ENCODE data around the gene TMTC1.
"Not testable (repeated sequence)": the region's sequence is repeated elsewhere in the genome, so short reads cannot be mapped to it uniquely, and the experiment has no call there.

TMTC1 gene

GRCh38 chr12:29580971-29581370 lies 202.8 kb downstream of the TMTC1 start:
- H3K4me3 ChIP-seq (ENCODE audit: low read depth, low read length) = no peak overlapping the region

- H3K4me3 ChIP-seq (ENCODE audit: low read depth, low read length) = no peak overlapping the region
Measured at GRCh38 chr12:29578731-29579130, 205.0 kb downstream of the TMTC1 start.

GRCh38 chr12:29578070-29578469 lies 205.7 kb downstream of the TMTC1 start:
- no peak overlapping the region for H3K4me3 ChIP-seq (ENCODE audit: low read depth, low read length)

GRCh38 chr12:29574500-29574899 lies 209.2 kb downstream of the TMTC1 start:
- H3K4me3 ChIP-seq (ENCODE audit: low read depth, low read length) = no peak overlapping the region

- no peak overlapping the region for H3K4me3 ChIP-seq (ENCODE audit: low read depth, low read length)
Measured at GRCh38 chr12:29572938-29573337, 210.8 kb downstream of the TMTC1 start.

- H3K4me3 ChIP-seq (ENCODE audit: low read depth, low read length) = no peak overlapping the region
Measured at GRCh38 chr12:29572464-29572863, 211.3 kb downstream of the TMTC1 start.

GRCh38 chr12:29569132-29569757 lies 214.5 kb downstream of the TMTC1 start:
- no peak overlapping the region for H3K4me3 ChIP-seq (ENCODE audit: low read depth, low read length)

GRCh38 chr12:29566441-29566840 lies 217.3 kb downstream of the TMTC1 start:
- H3K4me3 ChIP-seq (ENCODE audit: low read depth, low read length) = no peak overlapping the region

GRCh38 chr12:29565727-29566126 lies 218.0 kb downstream of the TMTC1 start:
- H3K4me3 ChIP-seq (ENCODE audit: low read depth, low read length) = no peak overlapping the region

- no peak overlapping the region for H3K4me3 ChIP-seq (ENCODE audit: low read depth, low read length)
Measured at GRCh38 chr12:29564925-29565324, 218.8 kb downstream of the TMTC1 start.

GRCh38 chr12:29563636-29564035 lies 220.1 kb downstream of the TMTC1 start:
- no peak overlapping the region for H3K4me3 ChIP-seq (ENCODE audit: low read depth, low read length)

- no peak overlapping the region for H3K4me3 ChIP-seq (ENCODE audit: low read depth, low read length)
Measured at GRCh38 chr12:29563071-29563470, 220.7 kb downstream of the TMTC1 start.

- H3K4me3 ChIP-seq (ENCODE audit: low read depth, low read length) = no peak overlapping the region
Measured at GRCh38 chr12:29562110-29562804, 221.5 kb downstream of the TMTC1 start.

- no peak overlapping the region for H3K4me3 ChIP-seq (ENCODE audit: low read depth, low read length)
Measured at GRCh38 chr12:29561664-29562071, 222.1 kb downstream of the TMTC1 start.

GRCh38 chr12:29559198-29559597 lies 224.5 kb downstream of the TMTC1 start:
- no peak overlapping the region for H3K4me3 ChIP-seq (ENCODE audit: low read depth, low read length)

- no peak overlapping the region for H3K4me3 ChIP-seq (ENCODE audit: low read depth, low read length)
Measured at GRCh38 chr12:29556363-29556762, 227.4 kb downstream of the TMTC1 start.

GRCh38 chr12:29555451-29555850 lies 228.3 kb downstream of the TMTC1 start:
- not testable (repeated sequence) for H3K4me3 ChIP-seq (ENCODE audit: low read depth, low read length)

GRCh38 chr12:29552994-29553748 lies 230.6 kb downstream of the TMTC1 start:
- no peak overlapping the region for H3K4me3 ChIP-seq (ENCODE audit: low read depth, low read length)

GRCh38 chr12:29552324-29552927 lies 231.3 kb downstream of the TMTC1 start:
- no peak overlapping the region for H3K4me3 ChIP-seq (ENCODE audit: low read depth, low read length)

- H3K4me3 ChIP-seq (ENCODE audit: low read depth, low read length) = no peak overlapping the region
Measured at GRCh38 chr12:29551812-29552211, 231.9 kb downstream of the TMTC1 start.

- H3K4me3 ChIP-seq (ENCODE audit: low read depth, low read length) = no peak overlapping the region
Measured at GRCh38 chr12:29547864-29548263, 235.9 kb downstream of the TMTC1 start.
